GM19351 (cell line): ENCODE measurements around the gene SFXN5.
"Not testable (repeated sequence)": the region's sequence is repeated elsewhere in the genome, so short reads cannot be mapped to it uniquely, and the experiment has no call there.

Source experiments
- ATAC-seq: cut with Tn5 transposase; IDR thresholded peaks from one replicate; pipeline ENCODE4 v1.9.1; 2021; ENCODE audit warnings: mild to moderate bottlenecking, moderate library complexity; ENCODE audit not compliant: unreplicated experiment

The SFXN5 gene, protein sequence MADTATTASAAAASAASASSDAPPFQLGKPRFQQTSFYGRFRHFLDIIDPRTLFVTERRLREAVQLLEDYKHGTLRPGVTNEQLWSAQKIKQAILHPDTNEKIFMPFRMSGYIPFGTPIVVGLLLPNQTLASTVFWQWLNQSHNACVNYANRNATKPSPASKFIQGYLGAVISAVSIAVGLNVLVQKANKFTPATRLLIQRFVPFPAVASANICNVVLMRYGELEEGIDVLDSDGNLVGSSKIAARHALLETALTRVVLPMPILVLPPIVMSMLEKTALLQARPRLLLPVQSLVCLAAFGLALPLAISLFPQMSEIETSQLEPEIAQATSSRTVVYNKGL

DNA sequence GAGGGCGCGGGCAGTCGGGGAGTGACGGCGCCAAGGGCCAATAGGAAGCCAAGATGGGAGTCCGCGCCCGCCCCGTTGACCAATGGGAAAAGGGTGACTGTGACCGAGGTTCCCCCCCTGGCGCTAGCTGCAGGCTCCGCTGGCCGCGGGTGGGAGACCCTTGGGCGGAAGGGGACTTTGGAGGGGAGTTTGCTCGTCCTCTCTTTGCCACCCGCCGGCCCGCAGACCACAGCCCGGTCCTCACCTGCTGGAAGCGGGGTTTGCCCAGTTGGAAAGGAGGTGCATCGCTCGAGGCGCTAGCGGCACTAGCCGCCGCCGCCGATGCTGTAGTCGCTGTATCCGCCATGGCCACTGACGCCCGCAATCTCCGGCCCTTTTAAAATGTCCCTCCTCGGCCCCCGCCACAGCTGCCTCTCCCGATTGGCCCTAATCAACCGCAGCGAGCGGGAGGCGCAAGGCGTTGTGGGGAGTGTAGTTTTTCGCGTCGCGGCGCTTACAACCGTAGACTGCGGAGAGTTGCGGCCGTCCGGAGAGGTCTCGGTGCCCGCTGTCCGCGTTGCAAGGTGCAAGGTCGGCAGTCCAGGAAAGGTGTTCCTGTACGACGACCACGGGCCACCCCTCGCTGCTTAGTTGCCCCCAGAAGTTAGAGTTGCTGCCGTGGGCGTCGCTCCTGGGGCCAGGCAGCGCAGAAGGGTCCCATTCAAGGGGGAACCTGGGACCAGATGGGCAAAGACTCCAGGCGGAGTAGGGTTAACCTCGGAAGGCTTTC is at the start of gene SFXN5:
SFXN5 (minus strand) TSS at position 353 of the 769 bp plus-strand sequence; CDS start at position 346, 7 bp downstream.
- ATAC-seq, result peak; percentile 96

DNA sequence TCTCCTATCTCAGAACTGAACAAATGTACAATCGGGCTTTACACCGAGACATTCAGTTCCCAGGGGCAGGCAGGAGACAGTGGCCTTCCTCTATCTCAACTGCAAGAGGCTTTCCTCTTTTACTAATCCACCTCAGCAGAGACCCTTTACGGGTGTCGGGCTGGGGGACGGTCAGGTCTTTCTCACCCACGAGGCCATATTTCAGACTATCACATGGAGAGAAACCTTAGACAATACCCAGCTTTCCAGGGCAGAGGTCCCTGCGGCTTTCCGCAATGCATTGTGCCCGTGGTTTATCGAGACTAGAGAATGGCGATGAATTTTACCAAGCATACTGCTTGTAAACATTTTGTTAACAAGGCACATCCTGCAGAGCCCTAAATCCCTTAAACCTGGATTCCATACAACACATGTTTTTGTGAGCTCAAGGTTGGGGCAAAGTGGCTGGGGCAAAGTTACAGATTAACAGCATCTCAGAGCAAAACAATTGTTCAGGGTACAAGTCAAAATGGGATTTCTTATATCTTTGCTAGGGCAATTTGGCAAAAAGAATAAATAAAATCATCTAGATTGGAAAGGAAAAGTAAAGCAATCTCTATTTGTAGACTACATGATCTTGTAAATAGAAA is 48.2 kb upstream of the SFXN5 start:
- not testable (repeated sequence) for ATAC-seq

DNA sequence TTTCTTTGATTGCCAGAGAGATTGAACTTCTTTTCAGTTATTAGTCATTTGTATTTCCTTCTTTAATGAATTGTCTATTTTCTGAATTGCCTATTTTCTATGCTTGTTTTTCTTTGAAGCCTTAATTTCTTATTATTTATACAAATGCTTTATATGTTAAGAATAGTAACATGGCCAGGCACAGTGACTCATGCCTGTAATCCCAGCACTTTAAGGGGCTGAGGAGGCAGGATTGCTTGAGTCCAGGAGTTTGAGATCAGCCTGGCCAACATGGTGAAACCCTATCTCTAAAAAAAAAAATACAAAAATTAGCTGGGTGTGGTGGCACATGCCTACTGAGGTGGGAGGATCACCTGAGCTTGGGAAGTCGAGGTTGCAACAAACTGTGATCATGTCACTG is 45.9 kb upstream of the SFXN5 start:
- ATAC-seq, result no peak

DNA sequence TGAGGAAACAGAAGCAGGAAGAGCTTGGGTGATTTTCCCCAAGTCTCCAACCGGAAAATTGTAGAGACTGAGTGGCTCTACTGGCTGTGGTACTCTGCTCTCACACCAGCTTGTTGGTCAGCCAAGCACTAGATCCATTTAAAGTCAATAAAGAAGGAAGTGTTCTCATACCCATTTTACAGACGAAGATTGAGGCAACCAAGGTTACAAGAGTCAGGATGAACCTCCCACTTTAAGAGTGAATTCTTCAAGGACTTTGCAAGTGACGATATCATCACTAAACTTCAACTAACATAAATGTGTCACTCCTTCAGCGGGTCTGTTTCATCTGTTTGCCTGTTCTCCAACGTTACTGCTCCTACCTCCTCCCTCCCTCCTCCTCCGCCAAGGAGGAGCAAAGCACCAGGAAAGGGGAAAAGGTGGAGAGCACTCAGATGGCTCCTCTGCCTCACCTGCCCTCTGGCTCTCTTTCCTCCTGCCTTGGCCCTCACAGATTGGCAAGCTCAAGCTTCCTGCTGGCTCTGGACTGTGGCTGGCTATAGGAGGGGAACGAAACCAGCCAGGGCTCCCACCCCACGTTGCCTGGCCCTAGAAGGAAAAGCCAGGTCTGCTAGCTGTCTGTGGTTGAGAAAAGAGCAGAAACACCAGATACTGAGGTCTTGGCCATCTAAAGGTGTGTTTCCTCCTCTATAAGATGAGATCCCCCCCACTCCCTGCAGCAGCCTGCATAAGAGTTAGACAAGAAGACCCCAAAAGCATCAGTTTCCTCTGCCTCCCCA is 44.9 kb upstream of the SFXN5 start:
- no peak for ATAC-seq

DNA sequence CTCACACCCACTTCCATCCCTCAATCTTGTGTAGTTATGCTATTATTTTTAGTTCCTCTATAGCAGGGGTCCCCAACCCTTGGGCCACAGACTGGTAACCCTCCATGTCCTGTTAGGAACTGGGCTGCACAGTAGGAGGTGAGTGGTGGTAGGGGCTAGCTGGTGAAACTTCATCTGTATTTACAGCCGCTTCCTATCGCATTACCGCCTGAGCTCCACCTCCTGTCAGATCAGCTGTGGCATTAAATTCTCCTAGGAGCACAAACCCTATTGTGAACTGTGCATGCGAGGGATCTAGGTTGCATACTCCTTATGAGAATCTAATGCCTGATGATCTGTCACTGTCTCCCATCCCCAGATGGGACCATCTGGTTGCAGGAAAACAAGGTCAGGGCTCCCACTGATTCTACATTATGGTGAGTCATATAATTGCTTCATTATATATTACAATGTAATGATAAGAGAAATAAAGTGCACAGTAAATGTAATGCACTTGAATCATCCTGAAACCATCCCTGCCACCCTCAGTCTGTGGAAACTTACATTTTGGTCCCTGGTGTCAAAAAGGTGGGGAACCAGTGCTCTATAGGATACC is 42.9 kb upstream of the SFXN5 start:
- no peak for ATAC-seq

DNA sequence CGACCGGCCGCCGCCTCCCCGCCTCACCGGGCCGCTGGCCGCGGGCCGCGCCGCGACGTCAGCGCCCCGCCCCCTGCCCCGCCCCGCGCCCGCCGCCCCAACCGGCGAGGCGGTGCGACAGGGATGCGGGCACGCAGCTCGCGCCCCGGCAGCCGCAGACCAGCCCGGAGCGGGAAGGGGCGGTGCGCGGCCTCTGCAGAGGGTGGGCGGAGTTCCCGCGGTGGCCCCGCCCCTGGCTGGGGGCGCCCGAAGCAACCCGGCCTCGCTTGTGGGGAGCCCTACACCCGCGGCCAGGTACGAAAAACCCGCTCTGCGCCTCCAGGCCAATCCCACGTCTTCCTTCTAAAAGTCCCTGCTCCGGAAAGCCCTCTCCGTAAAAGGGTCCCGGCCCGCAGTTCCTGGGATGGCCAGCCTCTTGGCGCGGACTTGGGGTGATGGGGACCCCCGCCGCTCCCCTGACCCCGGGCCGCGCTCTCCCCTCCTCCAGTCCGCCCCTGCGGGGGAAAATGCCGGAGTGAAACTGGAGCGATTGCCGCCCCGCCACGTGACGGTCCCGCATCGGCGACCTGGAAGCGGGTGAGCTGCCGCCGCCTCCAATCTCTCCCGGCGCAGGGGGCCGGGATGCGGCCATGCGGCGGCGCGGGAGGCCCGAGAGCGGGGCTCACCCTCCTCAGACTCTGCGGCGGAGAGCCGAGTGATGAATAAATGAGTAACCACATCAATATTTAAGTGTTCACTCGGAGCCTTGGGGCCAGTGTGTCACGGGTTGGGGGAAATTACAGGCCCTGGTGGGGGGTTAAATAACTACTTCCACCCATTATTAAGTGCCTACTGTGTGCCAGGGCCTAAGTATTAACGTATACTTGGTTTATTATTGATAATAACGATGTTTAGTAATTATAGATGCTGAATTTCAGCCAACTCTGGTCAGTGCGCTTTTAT is 41.7 kb upstream of the SFXN5 start, which contains the start of gene RAB11FIP5:
RAB11FIP5 (minus strand) TSS at position 36 of the 942 bp plus-strand sequence. CDS start 171 bp downstream, outside the sequence.
- ATAC-seq, result peak; percentile 72

DNA sequence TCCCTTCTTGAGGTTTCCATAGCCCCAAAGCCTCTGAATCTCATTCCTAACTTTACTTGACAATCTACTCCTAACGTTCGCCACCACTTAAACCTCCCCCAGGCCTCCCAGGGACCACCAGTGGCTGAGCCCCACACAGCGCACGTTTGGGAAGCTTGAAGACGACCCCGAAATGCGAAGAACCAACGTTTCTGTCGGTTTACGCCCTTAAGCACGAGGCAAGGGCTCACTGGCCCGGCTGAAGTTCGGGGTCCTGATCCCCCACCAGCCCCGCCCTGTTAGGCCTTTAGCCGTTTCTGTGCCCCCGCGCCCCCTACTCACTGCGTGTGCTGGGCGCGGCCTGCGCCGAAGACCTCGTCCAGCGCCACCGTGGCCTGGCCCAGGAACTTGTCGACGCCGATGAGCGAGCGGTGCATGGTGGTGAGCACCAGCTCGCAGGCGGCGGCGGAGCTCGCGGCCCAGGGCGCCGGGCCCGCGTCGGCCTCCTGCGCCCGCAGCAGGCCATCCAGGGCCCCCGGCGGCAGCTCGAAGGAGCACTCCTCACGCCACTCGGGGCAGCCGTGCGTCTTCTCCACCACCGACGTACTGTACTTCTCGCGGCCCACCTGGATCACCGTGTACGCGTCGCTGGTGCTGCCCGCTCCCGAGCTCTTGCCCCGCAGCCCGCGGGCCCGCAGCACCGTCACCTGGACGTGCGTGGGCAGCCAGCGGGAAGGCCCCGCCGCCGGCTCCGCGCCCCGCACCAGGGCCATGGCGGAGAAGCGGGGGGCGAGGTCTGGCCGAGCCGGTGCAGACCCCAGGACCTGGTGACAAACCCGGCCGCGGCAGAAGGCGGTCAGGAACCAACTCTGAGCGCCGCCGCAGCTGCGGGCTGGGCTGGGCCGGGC is 40.8 kb upstream of the SFXN5 start:
- ATAC-seq, result peak; percentile 22

DNA sequence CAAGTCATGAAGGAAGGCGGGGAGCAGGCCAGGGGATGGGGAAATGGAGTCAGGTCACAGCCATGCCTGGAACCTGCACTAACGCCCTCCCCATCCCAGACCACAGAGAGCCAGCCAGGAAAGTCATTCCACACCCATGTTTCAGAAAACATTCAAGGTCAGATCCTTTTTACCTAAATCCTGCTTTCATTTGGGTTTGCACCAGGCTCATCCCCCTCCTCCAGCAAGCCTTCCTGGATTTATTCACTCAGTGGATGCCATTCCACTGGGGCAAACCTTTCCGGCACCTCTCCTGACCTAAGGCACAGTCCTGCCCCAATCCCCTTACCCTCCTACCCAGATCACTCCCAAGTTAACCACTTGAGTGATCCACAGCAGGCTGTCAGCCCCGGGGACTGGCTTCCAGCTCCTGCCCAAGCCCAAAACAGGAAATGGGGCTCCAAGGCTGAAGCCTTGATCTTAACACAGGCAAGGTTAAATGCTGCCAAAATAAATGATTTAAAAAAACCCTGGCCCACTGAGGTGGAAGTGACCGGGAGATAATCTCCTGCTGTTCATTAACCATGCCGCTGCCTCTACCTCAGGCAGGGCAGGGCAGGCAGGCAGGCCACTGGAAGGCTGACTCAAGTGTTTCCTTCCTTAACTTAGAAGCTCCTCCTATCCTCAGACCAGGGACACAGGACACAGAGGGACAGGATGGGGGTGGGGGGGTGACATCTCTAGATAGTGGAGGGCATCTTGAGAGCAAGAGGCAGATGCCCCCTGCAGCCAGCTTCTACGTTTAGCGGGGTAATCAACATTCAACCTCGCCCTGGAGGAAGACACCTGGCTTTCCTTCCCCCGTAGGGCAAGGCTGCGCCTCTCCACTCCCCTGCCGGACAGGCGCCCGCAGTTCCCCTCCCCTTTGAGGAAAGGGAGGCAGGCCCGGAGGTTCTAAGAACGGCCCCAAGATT is 39.8 kb upstream of the SFXN5 start:
- ATAC-seq, result no peak

DNA sequence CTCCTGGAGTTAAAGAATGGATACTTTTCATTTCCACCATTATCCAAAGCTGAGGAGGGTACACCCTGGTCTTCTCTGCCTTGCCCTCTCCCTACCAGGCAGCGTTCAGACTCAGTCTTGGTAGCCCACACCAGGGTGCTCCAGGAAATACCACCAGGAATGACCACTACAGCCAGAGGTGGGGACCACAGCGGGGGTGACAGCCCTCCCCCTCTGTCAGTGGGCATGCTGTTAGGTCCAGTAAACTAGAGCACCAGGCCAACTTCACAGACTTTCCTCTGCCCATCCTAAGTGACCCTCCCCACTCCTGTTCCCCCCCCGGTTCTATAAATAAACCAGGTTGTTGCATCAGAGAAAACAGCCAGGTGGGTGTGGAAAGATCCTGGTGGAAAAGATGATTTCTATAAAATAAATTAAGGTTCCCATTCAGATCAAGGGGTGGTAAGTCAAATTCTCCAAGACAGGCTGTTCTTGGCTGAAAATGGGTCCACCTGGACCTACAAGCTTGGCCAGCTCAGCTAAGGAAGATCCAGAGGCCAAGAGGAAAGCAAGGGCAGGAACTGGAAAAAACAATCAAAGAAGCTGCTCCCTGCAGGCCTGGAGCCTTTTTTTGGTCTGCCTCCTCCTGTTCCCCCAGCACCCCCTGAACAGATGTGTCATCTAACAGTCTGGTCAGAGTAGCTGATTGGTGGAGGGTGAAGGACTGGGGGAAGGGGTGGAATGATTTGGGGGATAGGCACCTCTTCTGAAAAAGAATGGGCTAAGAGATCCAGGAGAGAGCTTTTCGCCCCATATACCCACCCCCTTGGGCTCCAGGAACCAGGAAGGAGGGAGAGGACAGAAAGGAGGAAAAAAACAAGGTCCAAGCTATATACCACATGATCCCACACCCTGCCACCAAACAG is 38.9 kb upstream of the SFXN5 start:
- ATAC-seq, result no peak

DNA sequence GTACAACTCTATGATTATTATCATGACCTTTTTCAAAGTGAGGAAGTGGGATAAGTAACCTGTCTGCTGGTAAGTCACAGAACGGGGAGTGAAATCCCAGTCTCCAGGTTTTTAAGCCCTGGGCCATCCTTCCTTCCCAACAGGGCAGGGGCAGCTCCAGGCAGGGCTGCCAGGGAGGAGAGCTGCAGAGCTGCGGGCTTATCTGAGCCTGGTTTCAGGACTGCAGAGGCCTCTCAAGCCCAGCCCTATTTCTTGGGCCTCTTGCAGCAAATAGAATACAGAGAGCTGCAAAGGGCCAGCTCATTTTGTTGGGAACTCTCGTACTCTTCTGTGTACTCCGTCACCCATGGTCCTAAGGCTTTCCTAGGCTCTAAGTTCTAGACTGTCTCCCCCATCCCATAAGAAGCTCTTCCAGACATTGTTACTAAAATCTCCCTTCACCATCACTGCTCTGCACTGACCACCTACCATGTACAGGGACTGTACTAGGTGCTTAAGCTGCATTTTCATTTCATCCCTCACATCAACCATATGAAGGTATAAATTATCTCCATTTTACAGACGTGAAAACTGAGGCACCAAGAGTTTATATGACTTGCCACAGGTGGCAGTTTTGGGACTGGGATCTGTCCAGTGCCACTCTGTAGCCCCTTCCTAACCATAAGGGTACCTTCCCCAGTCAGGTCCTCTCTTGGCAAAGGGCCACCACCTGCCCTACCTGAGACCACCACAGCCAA is 38.1 kb upstream of the SFXN5 start:
- ATAC-seq, result no peak

DNA sequence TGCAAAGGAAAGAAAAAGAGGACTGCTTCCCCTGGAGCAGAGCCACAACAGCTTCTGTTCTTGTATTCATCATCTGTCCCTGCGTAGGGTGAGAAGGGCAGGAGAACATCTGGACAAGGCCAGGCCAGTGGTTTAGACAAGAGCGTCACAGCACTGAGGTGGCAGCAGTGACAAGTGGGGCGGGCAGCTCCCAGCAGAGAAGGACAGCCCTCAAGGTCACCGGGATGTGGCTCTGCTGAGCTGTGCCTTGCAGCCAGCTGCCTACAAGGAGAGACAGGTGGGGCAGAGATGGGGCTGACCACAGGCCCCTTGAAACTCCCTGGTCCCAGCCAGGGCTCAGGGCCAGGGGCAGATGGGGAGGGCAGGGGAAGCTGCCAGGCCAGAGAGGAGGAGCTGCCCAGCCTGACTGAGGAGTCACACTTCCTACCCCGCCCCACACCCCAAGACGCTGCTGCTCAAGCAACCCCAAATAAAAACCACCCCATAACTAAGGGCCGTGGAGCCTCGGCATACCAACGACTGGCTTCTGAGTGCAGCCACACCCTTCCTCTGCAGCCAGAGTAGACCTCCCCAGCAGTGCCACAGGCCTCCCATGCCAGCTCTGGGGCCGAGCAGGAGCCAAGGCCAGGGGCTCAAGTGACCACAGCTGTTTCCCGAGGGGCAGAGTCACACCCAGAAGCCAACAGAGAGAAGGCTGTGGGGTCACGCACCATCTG is 35.9 kb upstream of the SFXN5 start:
- no peak for ATAC-seq

DNA sequence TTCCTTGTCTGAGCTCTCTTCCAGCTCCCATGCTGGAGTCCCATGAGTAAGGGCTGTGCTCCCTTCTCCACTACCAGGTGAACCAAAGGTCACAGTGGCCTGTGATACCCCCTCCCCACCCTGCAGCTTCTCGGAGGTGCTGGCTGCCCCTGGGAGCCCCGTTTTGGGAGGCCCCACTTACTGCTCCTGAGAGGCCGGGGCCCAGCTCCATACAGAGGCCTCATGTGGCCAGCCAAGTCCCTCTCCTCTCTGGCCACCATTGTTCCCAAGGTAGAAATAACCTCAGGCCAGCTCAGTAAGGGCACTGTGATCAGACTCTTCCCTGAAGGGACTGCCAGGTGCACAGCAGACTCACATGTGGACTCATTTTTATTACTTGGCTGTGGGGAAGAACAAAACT is 35.3 kb upstream of the SFXN5 start:
- no peak for ATAC-seq

DNA sequence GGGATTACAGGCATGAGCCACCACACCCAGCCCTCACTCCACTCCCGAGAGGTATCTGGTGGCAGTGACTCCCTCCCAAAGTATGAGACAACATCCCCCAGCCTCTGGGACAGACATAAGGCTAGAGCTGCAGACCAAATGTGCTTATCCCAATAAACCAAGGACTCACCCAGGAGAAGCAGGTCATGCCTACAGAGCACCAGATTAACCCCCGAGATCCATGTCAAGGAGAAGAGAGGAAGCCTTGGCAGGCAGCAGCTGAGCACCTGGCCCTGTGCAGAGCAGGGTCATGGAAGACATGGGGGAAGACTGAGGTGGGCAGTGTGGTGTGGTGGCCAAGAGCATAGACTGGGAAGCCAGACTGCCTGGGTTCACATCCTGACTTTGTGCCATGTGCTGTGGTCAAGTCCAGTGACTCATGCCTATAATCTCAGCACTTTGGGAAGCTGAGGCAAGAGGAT is 34.0 kb upstream of the SFXN5 start:
- ATAC-seq, result no peak

DNA sequence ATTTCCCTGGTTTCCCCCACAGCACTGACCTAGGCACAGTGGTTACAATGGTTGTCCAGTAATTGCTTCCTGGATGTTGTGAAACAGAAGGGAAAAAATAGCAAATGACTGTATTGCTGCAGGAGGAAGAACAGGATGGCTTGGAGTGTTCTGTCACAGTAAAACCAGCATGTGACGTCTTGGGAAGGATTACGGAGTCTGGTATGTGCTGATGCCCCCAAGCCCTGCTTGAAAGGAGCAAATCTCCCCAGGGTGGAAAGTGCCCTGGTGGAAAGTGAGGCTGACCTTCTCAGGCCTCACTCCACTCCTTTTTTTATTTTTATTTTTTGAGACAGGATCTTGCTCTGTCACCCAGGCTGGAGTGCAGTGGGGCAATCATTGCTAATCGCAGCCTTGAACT is 33.4 kb upstream of the SFXN5 start:
- no peak for ATAC-seq

DNA sequence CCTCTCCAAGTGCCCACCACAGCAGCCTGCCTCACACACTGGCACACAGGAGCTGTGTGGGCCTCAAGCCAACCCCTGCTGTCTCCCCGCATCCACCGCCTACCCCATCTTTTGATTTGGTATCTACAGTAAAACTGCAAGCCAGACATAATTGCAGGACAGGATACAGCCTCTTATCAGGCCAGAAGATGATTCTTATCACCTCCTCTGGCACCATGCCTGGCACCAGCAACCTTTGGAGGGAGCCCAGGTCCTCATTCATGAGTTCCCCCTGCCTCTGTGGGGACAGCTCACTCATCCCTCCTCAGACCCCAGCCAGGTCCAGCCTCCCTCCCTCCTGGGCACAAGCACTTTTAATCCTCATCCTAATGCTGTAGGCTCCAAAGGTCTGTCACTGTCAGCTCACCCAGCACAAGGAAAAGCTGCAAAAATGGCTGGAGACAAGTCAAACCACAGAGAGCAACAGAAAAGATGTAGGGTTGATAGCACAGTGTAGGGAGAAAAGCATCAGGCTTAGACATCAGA is 31.6 kb upstream of the SFXN5 start:
- ATAC-seq, result no peak
